Vagina (tissue), 2 donors: ENCODE data around the gene CRTC3.

Experiments
- CTCF ChIP-seq, 3 experiments: fragments of 450-650 bp in 2 of 3; fragments of 200-600 bp in 1 of 3; sonication (generic) in 1 of 3; IDR thresholded peaks; one replicate each; pipeline ENCODE4 v1.5.1; 2017 to 2019; ENCODE audit warnings: antibody characterized with exemption in 3 of 3, mild to moderate bottlenecking in 2 of 3, moderate library complexity in 2 of 3
- POLR2A ChIP-seq, 2 donors: fragments of 450-650 bp; IDR thresholded peaks; one replicate each; pipeline ENCODE4 v1.6.1; 2017; ENCODE audit warnings: antibody characterized with exemption in 2 of 2, mild to moderate bottlenecking in 2 of 2, moderate library complexity in 2 of 2

DNA sequence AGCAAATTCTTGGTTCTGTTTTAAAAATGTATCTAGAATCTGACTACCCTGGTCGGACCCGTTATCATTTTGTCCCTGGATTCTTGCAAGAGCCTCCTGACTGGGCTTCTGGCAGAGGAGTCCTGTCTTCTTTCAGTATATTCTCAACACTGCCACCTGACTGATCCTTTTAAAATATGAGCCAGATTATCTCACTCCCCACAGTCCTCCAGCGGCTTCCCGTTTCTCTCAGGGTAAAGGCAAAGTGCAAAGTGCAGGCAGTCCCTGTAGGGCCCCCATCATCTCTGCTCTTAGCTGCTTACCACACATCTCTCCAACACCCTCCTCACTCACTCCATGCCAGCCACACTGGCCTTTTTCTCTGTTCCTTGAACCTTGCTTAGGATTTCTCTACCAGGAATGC, 28.4 kb downstream of the CRTC3 start:
- TF ChIP-seq CTCF (IDR thresholded peaks at IDR 0.05) (no peak), POLR2A (IDR thresholded peaks at IDR 0.05) (no peak)
